Measurements from ENCODE around the gene C1orf21. TPM values are rescaled to one million over a fixed set of nuclear protein-coding genes. Genes with fewer than 3 reads are reported as not detected.
A peak's percentile ranks its signal among the peaks of the same experiment; 100 is the strongest.

C1orf21 gene
- total RNA-seq, 1 donor from 2014 or later = 43.3 TPM

GRCh38 chr1:184406479-184406878 lies 19.6 kb downstream of the C1orf21 start:
- no peak overlapping the region for H3K4me3 Mint-ChIP-seq (ENCODE audit: unreplicated experiment)
- peaks cover 45% of the 10 kb centered on the region for H3K4me1 Mint-ChIP-seq (ENCODE audit: low read depth, unreplicated experiment)
- no peak for DNase-seq

GRCh38 chr1:184407816-184408510 lies 21.1 kb downstream of the C1orf21 start:
- Mint-ChIP-seq H3K9me3 (ENCODE audit: unreplicated experiment) (no peaks in the 10 kb centered on the region), H3K27me3 (ENCODE audit: unreplicated experiment) (no peaks in the 10 kb centered on the region), H3K36me3 (ENCODE audit: unreplicated experiment) (no peaks in the 10 kb centered on the region), H3K4me1 (ENCODE audit: low read depth, unreplicated experiment) (peaks cover 45% of the 10 kb centered on the region), H3K27ac (ENCODE audit: unreplicated experiment) (peak overlapping the region; percentile 81), H3K4me3 (ENCODE audit: unreplicated experiment) (peak overlapping the region; percentile 81)
- no peak for TF ChIP-seq CTCF (IDR thresholded peaks at IDR 0.05; ENCODE audit: partially characterized antibody, unreplicated experiment)
- DNase-seq = no peak

More at GRCh38 chr1:184406479-184406878, 19.6 kb downstream of the C1orf21 start:
- Mint-ChIP-seq H3K27me3 (ENCODE audit: unreplicated experiment) (no peaks in the 10 kb centered on the region), H3K9me3 (ENCODE audit: unreplicated experiment) (peaks cover 3% of the 10 kb centered on the region), H3K36me3 (ENCODE audit: unreplicated experiment) (no peaks in the 10 kb centered on the region), H3K27ac (ENCODE audit: unreplicated experiment) (no peak overlapping the region)
- TF ChIP-seq CTCF (IDR thresholded peaks at IDR 0.05; ENCODE audit: partially characterized antibody, unreplicated experiment) = no peak

- no peak for TF ChIP-seq CTCF (IDR thresholded peaks at IDR 0.05; ENCODE audit: partially characterized antibody, unreplicated experiment)
- no peaks in the 10 kb centered on the region for H3K9me3 Mint-ChIP-seq (ENCODE audit: unreplicated experiment)
- peak; percentile 24 for DNase-seq
- H3K4me1 Mint-ChIP-seq (ENCODE audit: low read depth, unreplicated experiment) = peaks cover 45% of the 10 kb centered on the region
- H3K27me3 Mint-ChIP-seq (ENCODE audit: unreplicated experiment) = no peaks in the 10 kb centered on the region
- H3K27ac Mint-ChIP-seq (ENCODE audit: unreplicated experiment) = peak overlapping the region; percentile 81
- peak overlapping the region; percentile 81 for H3K4me3 Mint-ChIP-seq (ENCODE audit: unreplicated experiment)
- no peaks in the 10 kb centered on the region for H3K36me3 Mint-ChIP-seq (ENCODE audit: unreplicated experiment)
Measured at GRCh38 chr1:184408580-184408979, 21.8 kb downstream of the C1orf21 start.

GRCh38 chr1:184409011-184409410 lies 22.2 kb downstream of the C1orf21 start:
- Mint-ChIP-seq H3K4me3 (ENCODE audit: unreplicated experiment) (peak overlapping the region; percentile 81), H3K9me3 (ENCODE audit: unreplicated experiment) (no peaks in the 10 kb centered on the region), H3K27ac (ENCODE audit: unreplicated experiment) (no peak overlapping the region), H3K4me1 (ENCODE audit: low read depth, unreplicated experiment) (peaks cover 45% of the 10 kb centered on the region), H3K36me3 (ENCODE audit: unreplicated experiment) (no peaks in the 10 kb centered on the region), H3K27me3 (ENCODE audit: unreplicated experiment) (no peaks in the 10 kb centered on the region)
- no peak for DNase-seq
- TF ChIP-seq CTCF (IDR thresholded peaks at IDR 0.05; ENCODE audit: partially characterized antibody, unreplicated experiment) = no peak

- Mint-ChIP-seq H3K4me1 (ENCODE audit: low read depth, unreplicated experiment) (peaks cover 26% of the 10 kb centered on the region), H3K27me3 (ENCODE audit: unreplicated experiment) (no peaks in the 10 kb centered on the region), H3K9me3 (ENCODE audit: unreplicated experiment) (no peaks in the 10 kb centered on the region), H3K36me3 (ENCODE audit: unreplicated experiment) (no peaks in the 10 kb centered on the region), H3K4me3 (ENCODE audit: unreplicated experiment) (no peak overlapping the region), H3K27ac (ENCODE audit: unreplicated experiment) (no peak overlapping the region)
- no peak for DNase-seq
- no peak for TF ChIP-seq CTCF (IDR thresholded peaks at IDR 0.05; ENCODE audit: partially characterized antibody, unreplicated experiment)
Measured at GRCh38 chr1:184412472-184412871, 25.6 kb downstream of the C1orf21 start.

Measured in glutamatergic neuron (in vitro differentiated cells).